Fibroblast of upper back skin (primary cell): ENCODE data around the gene TIPIN.
A peak's percentile ranks its signal among the peaks of the same experiment; 100 is the strongest.

Experiments used
- DNase-seq: peaks from one replicate; pipeline ENCODE4 v3.0.0-alpha.2; 2013

The TIPIN gene

GRCh38 chr15:66294932-66295235 is 61.6 kb downstream of the TIPIN start:
- peak; percentile 41 for DNase-seq

- peak; percentile 86 for DNase-seq
Observed at GRCh38 chr15:66294157-66294931, 62.1 kb downstream of the TIPIN start.

GRCh38 chr15:66293419-66294156 is 62.9 kb downstream of the TIPIN start, which contains the start of gene DIS3L:
DIS3L (plus strand) TSS chr15:66293568; CDS start chr15:66293597, 29 bp downstream.
- DNase-seq, result peak; percentile 32

- DNase-seq, result no peak
Observed at GRCh38 chr15:66292571-66293418, 63.7 kb downstream of the TIPIN start.

GRCh38 chr15:66291816-66292570 is 64.5 kb downstream of the TIPIN start:
- DNase-seq, result peak; percentile 16

- no peak for DNase-seq
Observed at GRCh38 chr15:66290518-66290917, 66.0 kb downstream of the TIPIN start.

- DNase-seq, result no peak
Observed at GRCh38 chr15:66290007-66290406, 66.5 kb downstream of the TIPIN start.

- no peak for DNase-seq
Observed at GRCh38 chr15:66288551-66289185, 67.8 kb downstream of the TIPIN start.

GRCh38 chr15:66288093-66288492 is 68.4 kb downstream of the TIPIN start:
- no peak for DNase-seq

- peak; percentile 29 for DNase-seq
Observed at GRCh38 chr15:66287461-66288057, 68.9 kb downstream of the TIPIN start.
